ENCODE results near the gene PDK2.

Gene PDK2

GRCh38 chr17:50088952-50089825 is 6.0 kb upstream of the PDK2 start:
- Histone ChIP-seq H3K9ac (ENCODE audit: low read length) (no peak overlapping the region), H3K36me3 (replicated peaks; ENCODE audit: insufficient read depth, low read length) (no peaks in the 10 kb centered on the region), H3K4me2 (ENCODE audit: low read depth, low read length) (no peak overlapping the region), H3K9me3 (replicated peaks; ENCODE audit: insufficient read depth, low read length) (no peaks in the 10 kb centered on the region), H3K4me1 (ENCODE audit: low read length) (no peaks in the 10 kb centered on the region), H3F3A (ENCODE audit: insufficient read depth, low read length) (0 out of 2 replicates have a peak, but pooled peaks cover 9% of the 10 kb centered on the region), H3K4me3 (ENCODE audit: low read length) (no peak overlapping the region), H3K9me2 (replicated peaks; ENCODE audit: insufficient read depth, low read length) (no peaks in the 10 kb centered on the region), H3K27me3 (replicated peaks; ENCODE audit: insufficient read depth, low read length) (no peaks in the 10 kb centered on the region), H4K20me1 (ENCODE audit: insufficient read depth, low read length) (no peaks in the 10 kb centered on the region), H3K79me2 (ENCODE audit: low read length) (no peaks in the 10 kb centered on the region), H3K27ac (ENCODE audit: low read length) (no peak overlapping the region), H2AFZ (ENCODE audit: low read length) (no peak overlapping the region)
- DNase-seq, result no peak
- no peak for TF ChIP-seq EZH2phosphoT487 (IDR thresholded peaks at IDR 0.05; ENCODE audit: low read length)
- no peak for TF ChIP-seq EZH2 (optimal IDR thresholded peaks at IDR 0.05; ENCODE audit: low read depth, low read length)
- no peak for TF ChIP-seq CTCF (IDR thresholded peaks at IDR 0.05; ENCODE audit: low read length)

GRCh38 chr17:50090071-50090470 is 5.1 kb upstream of the PDK2 start:
- Histone ChIP-seq H3K27me3 (replicated peaks; ENCODE audit: insufficient read depth, low read length) (no peaks in the 10 kb centered on the region), H4K20me1 (ENCODE audit: insufficient read depth, low read length) (no peaks in the 10 kb centered on the region), H3K4me2 (ENCODE audit: low read depth, low read length) (no peak overlapping the region), H3K9me3 (replicated peaks; ENCODE audit: insufficient read depth, low read length) (no peaks in the 10 kb centered on the region), H3K4me1 (ENCODE audit: low read length) (no peaks in the 10 kb centered on the region), H3K36me3 (replicated peaks; ENCODE audit: insufficient read depth, low read length) (no peaks in the 10 kb centered on the region), H3K79me2 (ENCODE audit: low read length) (no peaks in the 10 kb centered on the region), H3K9me2 (replicated peaks; ENCODE audit: insufficient read depth, low read length) (no peaks in the 10 kb centered on the region), H3K9ac (ENCODE audit: low read length) (no peak overlapping the region), H3K4me3 (ENCODE audit: low read length) (no peak overlapping the region), H3K27ac (ENCODE audit: low read length) (no peak overlapping the region), H2AFZ (ENCODE audit: low read length) (no peak overlapping the region), H3F3A (ENCODE audit: insufficient read depth, low read length) (peaks cover 13% of the 10 kb centered on the region; the same call in 1 of the 2 replicates)
- TF ChIP-seq CTCF (IDR thresholded peaks at IDR 0.05; ENCODE audit: low read length) (no peak), EZH2phosphoT487 (IDR thresholded peaks at IDR 0.05; ENCODE audit: low read length) (no peak), EZH2 (optimal IDR thresholded peaks at IDR 0.05; ENCODE audit: low read depth, low read length) (no peak)
- no peak for DNase-seq

- Histone ChIP-seq H3K4me2 (ENCODE audit: low read depth, low read length) (no peak overlapping the region), H4K20me1 (ENCODE audit: insufficient read depth, low read length) (no peaks in the 10 kb centered on the region), H3K4me3 (ENCODE audit: low read length) (no peak overlapping the region), H3K36me3 (replicated peaks; ENCODE audit: insufficient read depth, low read length) (no peaks in the 10 kb centered on the region), H3K9me3 (replicated peaks; ENCODE audit: insufficient read depth, low read length) (no peaks in the 10 kb centered on the region), H3K27me3 (replicated peaks; ENCODE audit: insufficient read depth, low read length) (no peaks in the 10 kb centered on the region), H2AFZ (ENCODE audit: low read length) (no peak overlapping the region), H3F3A (ENCODE audit: insufficient read depth, low read length) (peaks cover 13% of the 10 kb centered on the region; the same call in 1 of the 2 replicates), H3K4me1 (ENCODE audit: low read length) (peaks cover 6% of the 10 kb centered on the region; the same call in 1 of the 2 replicates), H3K9ac (ENCODE audit: low read length) (no peak overlapping the region), H3K9me2 (replicated peaks; ENCODE audit: insufficient read depth, low read length) (no peaks in the 10 kb centered on the region), H3K79me2 (ENCODE audit: low read length) (peaks cover 11% of the 10 kb centered on the region), H3K27ac (ENCODE audit: low read length) (no peak overlapping the region)
- TF ChIP-seq EZH2 (optimal IDR thresholded peaks at IDR 0.05; ENCODE audit: low read depth, low read length) (no peak), CTCF (IDR thresholded peaks at IDR 0.05; ENCODE audit: low read length) (no peak), EZH2phosphoT487 (IDR thresholded peaks at IDR 0.05; ENCODE audit: low read length) (no peak)
- no peak for DNase-seq
Measured at GRCh38 chr17:50090971-50091917, 3.9 kb upstream of the PDK2 start.
